Measurements from ENCODE around the gene SCN10A. TPM values are rescaled to one million over a fixed set of nuclear protein-coding genes. Genes with fewer than 3 reads are reported as not detected.

SCN10A gene
- total and polyA plus RNA-seq, 9 of the 15 experiments (the other 6 are each of a cell fraction or from before 2014, with no cell fraction given) = not detected

DNA sequence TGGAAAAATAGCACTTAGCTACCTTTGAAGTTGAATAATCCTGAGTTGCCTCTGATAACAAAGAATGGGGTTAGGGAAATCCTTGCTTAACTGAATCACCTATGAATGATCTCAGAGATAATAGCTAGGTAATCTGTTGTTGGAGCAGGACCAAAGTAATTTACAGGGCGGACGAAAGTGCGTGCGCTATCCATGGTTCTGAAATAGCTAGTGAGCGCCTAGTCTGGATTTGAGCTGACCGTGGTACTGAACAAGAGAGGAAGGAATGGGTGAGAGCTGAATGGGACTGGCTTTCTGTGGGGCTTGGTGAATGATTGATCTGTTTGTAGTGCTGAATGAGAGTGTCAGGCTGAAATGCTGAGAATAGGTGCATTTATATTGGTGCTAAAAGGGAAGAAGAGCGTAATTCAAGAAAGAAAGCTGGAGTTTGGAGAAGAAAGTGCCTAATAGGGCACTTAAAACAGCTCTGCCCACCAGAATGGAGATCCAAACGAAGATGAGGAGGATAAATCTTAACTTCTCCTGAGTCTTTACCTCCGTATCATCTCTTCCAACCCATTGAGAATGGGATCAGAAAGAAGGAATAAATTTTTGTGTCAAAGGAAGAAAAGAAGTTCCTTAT is 10.1 kb downstream of the SCN10A start (continued):
- TF ChIP-seq CHD7 (IDR thresholded peaks at IDR 0.05; ENCODE audit: low read depth, low read length) (no peak), TARDBP (IDR thresholded peaks at IDR 0.05) (peak; percentile 72; the same call in 1 of the 2 replicates), MXI1 (IDR thresholded peaks at IDR 0.05; ENCODE audit: low read depth, low read length) (peak; percentile 76), XRCC4 (IDR thresholded peaks at IDR 0.05; ENCODE audit: extremely low read depth, insufficient read depth, insufficient read length) (no peak), ATF1 (CRISPR knock-in tag; IDR thresholded peaks at IDR 0.05) (peak; percentile 29; the same call in 1 of the 2 replicates), ATF1 (tag; IDR thresholded peaks at IDR 0.05) (0 out of 2 replicates have a peak, but pooled peaks have one; percentile 26), NR1H2 (CRISPR knock-in tag; IDR thresholded peaks at IDR 0.05) (peak; percentile 98; the same call in 1 of the 2 replicates), CSDE1 (IDR thresholded peaks at IDR 0.05) (no peak), SMAD4 (CRISPR knock-in tag; conservative IDR thresholded peaks at IDR 0.05) (peak; percentile 85), HOMEZ (CRISPR knock-in tag; IDR thresholded peaks at IDR 0.05) (0 out of 2 replicates have a peak, but pooled peaks have one; percentile 75), HDAC3 (IDR thresholded peaks at IDR 0.05; ENCODE audit: borderline replicate concordance, partially characterized antibody) (no peak), ZNF175 (CRISPR knock-in tag; IDR thresholded peaks at IDR 0.05; ENCODE audit: low read depth) (peak; percentile 97)
- TF ChIP-seq, protein P1, sequence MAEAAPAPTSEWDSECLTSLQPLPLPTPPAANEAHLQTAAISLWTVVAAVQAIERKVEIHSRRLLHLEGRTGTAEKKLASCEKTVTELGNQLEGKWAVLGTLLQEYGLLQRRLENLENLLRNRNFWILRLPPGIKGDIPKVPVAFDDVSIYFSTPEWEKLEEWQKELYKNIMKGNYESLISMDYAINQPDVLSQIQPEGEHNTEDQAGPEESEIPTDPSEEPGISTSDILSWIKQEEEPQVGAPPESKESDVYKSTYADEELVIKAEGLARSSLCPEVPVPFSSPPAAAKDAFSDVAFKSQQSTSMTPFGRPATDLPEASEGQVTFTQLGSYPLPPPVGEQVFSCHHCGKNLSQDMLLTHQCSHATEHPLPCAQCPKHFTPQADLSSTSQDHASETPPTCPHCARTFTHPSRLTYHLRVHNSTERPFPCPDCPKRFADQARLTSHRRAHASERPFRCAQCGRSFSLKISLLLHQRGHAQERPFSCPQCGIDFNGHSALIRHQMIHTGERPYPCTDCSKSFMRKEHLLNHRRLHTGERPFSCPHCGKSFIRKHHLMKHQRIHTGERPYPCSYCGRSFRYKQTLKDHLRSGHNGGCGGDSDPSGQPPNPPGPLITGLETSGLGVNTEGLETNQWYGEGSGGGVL (CRISPR knock-in tag; IDR thresholded peaks at IDR 0.05) = no peak
